OCI-LY7 (cell line): ENCODE data around the gene FN1. TPM values are rescaled to one million over a fixed set of nuclear protein-coding genes. Genes with fewer than 3 reads are reported as not detected.

Experiments used
- BruUV-seq: library from RNA; stranded (reverse); fragments of 400-500 nt; replicated peaks from 2 replicates; lab custom pipeline; 2021; lab: Mats Ljungman, UMichigan
- CTCF ChIA-PET: fragments of 300-600 bp; sonication (Branson Sonifier 250); formaldehyde crosslinking; loops from one replicate; lab custom pipeline; 2022; ENCODE audit warnings: antibody characterized with exemption; ENCODE audit not compliant: unreplicated experiment; lab: Charles Lee
- POLR2A ChIA-PET: fragments of 300-600 bp; sonication (Branson Sonifier 250); formaldehyde crosslinking; loops from one replicate; lab custom pipeline; 2022; ENCODE audit warnings: antibody characterized with exemption; lab: Charles Lee
- DNase-seq: peaks from one replicate; pipeline ENCODE4 v3.0.0-alpha.2; 2015; ENCODE audit warnings: low spot score
- H2AFZ ChIP-seq: fragments of 200-600 bp; sonication (generic), shearing (Covaris generic); 2 replicates; pipeline ENCODE4 v1.6.1; 2014; ENCODE audit warnings: mild to moderate bottlenecking, antibody characterized with exemption, low read length, moderate library complexity
- H3K27ac ChIP-seq: fragments of 200-600 bp; sonication (generic); 2 replicates; pipeline ENCODE4 v1.5.1; 2014; ENCODE audit warnings: mixed run types, low read depth, mild to moderate bottlenecking, moderate library complexity, low read length, inconsistent platforms; ENCODE audit not compliant: poor library complexity, severe bottlenecking
- H3K36me3 ChIP-seq: fragments of 200-600 bp; sonication (generic); 2 replicates; pipeline ENCODE4 v1.6.1; 2014; ENCODE audit warnings: mild to moderate bottlenecking, antibody characterized with exemption, low read length, moderate library complexity, mixed read lengths; ENCODE audit not compliant: insufficient read depth
- H3K4me1 ChIP-seq: fragments of 200-600 bp; sonication (generic); 2 replicates; pipeline ENCODE4 v1.5.1; 2014; ENCODE audit warnings: mild to moderate bottlenecking, low read length; ENCODE audit not compliant: insufficient read depth, poor library complexity, severe bottlenecking
- H3K4me2 ChIP-seq: fragments of 200-600 bp; sonication (generic); 2 replicates; pipeline ENCODE4 v1.6.1; 2014; ENCODE audit warnings: mild to moderate bottlenecking, low read length
- H3K4me3 ChIP-seq: fragments of 200-600 bp; sonication (generic); 2 replicates; pipeline ENCODE4 v1.5.1; 2014; ENCODE audit warnings: mild to moderate bottlenecking, low read depth, low read length; ENCODE audit not compliant: poor library complexity, severe bottlenecking
- H3K79me2 ChIP-seq: fragments of 200-600 bp; sonication (generic); 2 replicates; pipeline ENCODE4 v1.6.1; 2016; ENCODE audit warnings: low read depth, mild to moderate bottlenecking, low read length, moderate library complexity, mixed read lengths; ENCODE audit not compliant: insufficient read depth
- H3K9me2 ChIP-seq: fragments of 200-600 bp; sonication (generic); 2 replicates; pipeline ENCODE4 v1.6.1; 2016; ENCODE audit warnings: mild to moderate bottlenecking, low read length, mixed read lengths; ENCODE audit not compliant: insufficient read depth
- H3K9me3 ChIP-seq: fragments of 200-600 bp; sonication (generic); 2 replicates; pipeline ENCODE4 v1.6.1; 2014; ENCODE audit warnings: mild to moderate bottlenecking, mixed run types, low read length, mixed read lengths
- H4K20me1 ChIP-seq: fragments of 200-600 bp; sonication (generic); 2 replicates; pipeline ENCODE4 v1.6.1; 2014; ENCODE audit warnings: mild to moderate bottlenecking, antibody characterized with exemption, low read length, moderate library complexity, mixed read lengths; ENCODE audit not compliant: insufficient read depth
- EZH2phosphoT487 ChIP-seq: fragments of 200-600 bp; sonication (generic); IDR thresholded peaks from 2 replicates; pipeline ENCODE4 v1.6.1; 2018; ENCODE audit warnings: low read depth, borderline replicate concordance, mild to moderate bottlenecking, mixed run types, antibody characterized with exemption, low read length, moderate library complexity, mixed read lengths
- intact Hi-C: fragments of 100-400 bp; cut with micrococcal nuclease; formaldehyde crosslinking; loops from one replicate; pipeline ENCODE4 v1.10.0; 2022; ENCODE audit not compliant: unreplicated experiment
- total RNA-seq, 2 experiments: library from RNA; depleted of rRNA in 1 of 2; stranded (reverse); fragments of >200 nt in 1 of 2; shearing (Covaris generic) in 1 of 2; gene quantifications; 2 replicates each; pipeline ENCODE4 v1.2.3, GENCODE V29; 2014 to 2022
- TF ChIP-seq, protein P1 (sequence below): fragments of 200-600 bp; sonication (generic); conservative IDR thresholded peaks from 2 replicates; pipeline ENCODE4 v1.5.1; 2014; ENCODE audit warnings: mild to moderate bottlenecking, antibody characterized with exemption, low read length, moderate library complexity, mixed read lengths

The FN1 gene
- total RNA-seq, 2 experiments from 2014 or later = 1.3 TPM; not detected in 1

DNA sequence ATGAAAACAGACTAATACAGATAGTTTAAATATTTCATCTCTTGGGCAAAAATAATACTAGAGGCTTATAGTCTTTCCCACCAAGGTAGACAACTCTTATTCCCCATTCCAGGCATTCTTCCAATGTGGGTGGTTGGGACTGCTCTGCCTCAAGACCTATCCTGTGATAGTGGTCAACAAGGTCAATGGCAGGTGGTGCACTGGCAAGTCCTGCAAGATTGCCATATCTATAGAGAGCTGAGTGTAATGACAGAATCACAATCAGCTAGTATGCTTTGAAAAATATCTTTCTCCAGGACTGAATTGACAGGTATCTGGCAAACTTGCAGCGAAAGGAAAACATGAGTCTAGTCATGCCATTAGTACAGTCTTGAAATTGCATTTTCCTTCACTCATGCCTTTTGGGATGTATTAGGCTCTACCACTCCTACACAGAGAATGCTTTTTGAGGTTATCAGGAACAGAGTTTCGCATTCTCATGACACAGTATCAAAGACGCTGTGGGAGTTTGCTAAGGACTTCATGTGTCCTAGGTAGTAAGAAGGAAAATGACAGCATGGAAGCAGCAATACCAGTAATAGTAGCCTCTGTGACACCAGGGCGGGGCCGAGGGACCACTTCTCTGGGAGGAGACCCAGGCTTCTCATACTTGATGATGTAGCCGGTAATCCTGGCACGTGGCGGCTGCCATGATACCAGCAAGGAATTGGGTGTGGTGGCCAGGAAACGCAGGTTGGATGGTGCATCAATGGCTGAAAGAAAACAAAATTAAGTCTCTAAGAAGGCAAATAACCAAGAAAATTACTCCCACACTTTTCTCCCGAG lies 61.0 kb downstream of the FN1 start:
- Histone ChIP-seq H3K4me2 (no peak overlapping the region), H3K9me3 (no peaks in the 10 kb centered on the region), H3K27ac (no peak overlapping the region), H2AFZ (no peak overlapping the region), H3K9me2 (no peaks in the 10 kb centered on the region), H3K79me2 (no peaks in the 10 kb centered on the region), H3K4me1 (no peaks in the 10 kb centered on the region), H3K4me3 (no peak overlapping the region), H4K20me1 (no peaks in the 10 kb centered on the region; the same call in 1 of the 2 replicates), H3K36me3 (no peaks in the 10 kb centered on the region; the same call in 1 of the 2 replicates)
- no TSS peak for BruUV-seq
- DNase-seq = no peak
- TF ChIP-seq, protein P1, sequence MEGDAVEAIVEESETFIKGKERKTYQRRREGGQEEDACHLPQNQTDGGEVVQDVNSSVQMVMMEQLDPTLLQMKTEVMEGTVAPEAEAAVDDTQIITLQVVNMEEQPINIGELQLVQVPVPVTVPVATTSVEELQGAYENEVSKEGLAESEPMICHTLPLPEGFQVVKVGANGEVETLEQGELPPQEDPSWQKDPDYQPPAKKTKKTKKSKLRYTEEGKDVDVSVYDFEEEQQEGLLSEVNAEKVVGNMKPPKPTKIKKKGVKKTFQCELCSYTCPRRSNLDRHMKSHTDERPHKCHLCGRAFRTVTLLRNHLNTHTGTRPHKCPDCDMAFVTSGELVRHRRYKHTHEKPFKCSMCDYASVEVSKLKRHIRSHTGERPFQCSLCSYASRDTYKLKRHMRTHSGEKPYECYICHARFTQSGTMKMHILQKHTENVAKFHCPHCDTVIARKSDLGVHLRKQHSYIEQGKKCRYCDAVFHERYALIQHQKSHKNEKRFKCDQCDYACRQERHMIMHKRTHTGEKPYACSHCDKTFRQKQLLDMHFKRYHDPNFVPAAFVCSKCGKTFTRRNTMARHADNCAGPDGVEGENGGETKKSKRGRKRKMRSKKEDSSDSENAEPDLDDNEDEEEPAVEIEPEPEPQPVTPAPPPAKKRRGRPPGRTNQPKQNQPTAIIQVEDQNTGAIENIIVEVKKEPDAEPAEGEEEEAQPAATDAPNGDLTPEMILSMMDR = no peak
- TF ChIP-seq EZH2phosphoT487 = no peak
- ChIA-PET POLR2A (no interaction called here), CTCF (no interaction called here)
- intact Hi-C loops = no loop called here

DNA sequence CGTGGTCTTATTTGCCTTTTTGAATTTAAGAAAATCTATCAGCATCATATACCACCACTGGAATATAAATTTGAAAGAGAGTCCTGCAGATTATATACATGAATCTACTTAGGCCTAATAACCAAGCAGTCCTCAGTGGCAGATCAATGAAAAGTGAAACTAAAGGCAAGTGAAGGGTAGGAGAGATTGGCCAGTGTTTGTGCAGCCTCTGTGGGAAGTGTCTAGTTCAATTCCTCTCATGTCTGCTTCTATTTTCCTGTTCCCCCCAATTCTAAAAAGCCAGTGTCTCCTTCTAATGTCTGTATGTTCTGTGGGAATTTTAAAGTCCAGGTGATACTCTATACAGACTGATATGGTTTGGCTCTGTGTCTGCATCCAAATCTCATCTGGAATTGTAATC lies 61.9 kb downstream of the FN1 start:
- POLR2A ChIA-PET = no interaction called here
- Histone ChIP-seq H3K9me2 (no peaks in the 10 kb centered on the region), H4K20me1 (no peaks in the 10 kb centered on the region; the same call in 1 of the 2 replicates), H2AFZ (no peak overlapping the region), H3K36me3 (no peaks in the 10 kb centered on the region; the same call in 1 of the 2 replicates), H3K4me1 (no peaks in the 10 kb centered on the region), H3K27ac (no peak overlapping the region), H3K4me3 (no peak overlapping the region), H3K4me2 (no peak overlapping the region), H3K79me2 (no peaks in the 10 kb centered on the region), H3K9me3 (no peaks in the 10 kb centered on the region)
- DNase-seq = no peak
- BruUV-seq = no TSS peak
- TF ChIP-seq, protein P1 = no peak
- no peak for TF ChIP-seq EZH2phosphoT487
- intact Hi-C loops = no loop called here
- CTCF ChIA-PET = no interaction called here
